Esophagus muscularis mucosa (tissue), 3 donors: ENCODE results near the gene PPP2R5C.

Experiments used
- POLR2A ChIP-seq: fragments of 450-650 bp; IDR thresholded peaks from one replicate; pipeline ENCODE4 v1.6.1; 2017; ENCODE audit warnings: antibody characterized with exemption, moderate library complexity, mild to moderate bottlenecking, low read depth
- TF ChIP-seq, protein P1 (sequence below), 3 experiments: fragments of 200-600 bp in 2 of 3; fragments of 450-650 bp in 1 of 3; sonication (generic) in 2 of 3; IDR thresholded peaks; one replicate each; pipeline ENCODE4 v1.5.1; 2017 to 2019; ENCODE audit warnings: antibody characterized with exemption in 3 of 3, mild to moderate bottlenecking in 2 of 3, moderate library complexity in 1 of 3

DNA sequence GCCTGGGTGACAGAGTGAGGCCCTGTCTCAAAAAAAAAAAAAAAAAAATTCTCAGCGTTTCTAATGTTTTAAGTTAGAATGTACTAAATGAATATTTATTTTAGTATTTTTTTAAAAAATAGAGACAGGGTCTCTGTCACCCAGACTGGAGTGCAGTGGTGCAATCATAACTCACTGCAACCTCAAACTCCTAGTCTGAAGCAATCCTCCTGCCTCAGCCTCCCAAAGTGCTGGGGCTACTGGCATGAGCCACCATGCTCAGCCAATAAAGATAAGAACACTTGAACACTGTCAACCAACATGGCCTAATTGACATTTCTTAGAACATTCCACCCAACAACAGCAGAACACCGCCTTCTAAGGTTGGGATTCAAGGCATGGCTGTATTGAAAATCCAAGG lies 197.8 kb downstream of the PPP2R5C start:
- no peak for TF ChIP-seq POLR2A
- TF ChIP-seq, protein P1, sequence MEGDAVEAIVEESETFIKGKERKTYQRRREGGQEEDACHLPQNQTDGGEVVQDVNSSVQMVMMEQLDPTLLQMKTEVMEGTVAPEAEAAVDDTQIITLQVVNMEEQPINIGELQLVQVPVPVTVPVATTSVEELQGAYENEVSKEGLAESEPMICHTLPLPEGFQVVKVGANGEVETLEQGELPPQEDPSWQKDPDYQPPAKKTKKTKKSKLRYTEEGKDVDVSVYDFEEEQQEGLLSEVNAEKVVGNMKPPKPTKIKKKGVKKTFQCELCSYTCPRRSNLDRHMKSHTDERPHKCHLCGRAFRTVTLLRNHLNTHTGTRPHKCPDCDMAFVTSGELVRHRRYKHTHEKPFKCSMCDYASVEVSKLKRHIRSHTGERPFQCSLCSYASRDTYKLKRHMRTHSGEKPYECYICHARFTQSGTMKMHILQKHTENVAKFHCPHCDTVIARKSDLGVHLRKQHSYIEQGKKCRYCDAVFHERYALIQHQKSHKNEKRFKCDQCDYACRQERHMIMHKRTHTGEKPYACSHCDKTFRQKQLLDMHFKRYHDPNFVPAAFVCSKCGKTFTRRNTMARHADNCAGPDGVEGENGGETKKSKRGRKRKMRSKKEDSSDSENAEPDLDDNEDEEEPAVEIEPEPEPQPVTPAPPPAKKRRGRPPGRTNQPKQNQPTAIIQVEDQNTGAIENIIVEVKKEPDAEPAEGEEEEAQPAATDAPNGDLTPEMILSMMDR (IDR thresholded peaks at IDR 0.05) = no peak
